T-helper 2 cell (primary cell): Measurements from ENCODE around the gene PARP12.

ENCODE experiments used
- DNase-seq, 5 experiments: peaks; one replicate each; pipeline versions ENCODE4 v3.0.0 to v3.0.0-alpha.2; 2012 to 2022

Gene PARP12

GRCh38 chr7:139990142-139990535 lies 72.6 kb downstream of the PARP12 start:
- no peak for DNase-seq

DNA sequence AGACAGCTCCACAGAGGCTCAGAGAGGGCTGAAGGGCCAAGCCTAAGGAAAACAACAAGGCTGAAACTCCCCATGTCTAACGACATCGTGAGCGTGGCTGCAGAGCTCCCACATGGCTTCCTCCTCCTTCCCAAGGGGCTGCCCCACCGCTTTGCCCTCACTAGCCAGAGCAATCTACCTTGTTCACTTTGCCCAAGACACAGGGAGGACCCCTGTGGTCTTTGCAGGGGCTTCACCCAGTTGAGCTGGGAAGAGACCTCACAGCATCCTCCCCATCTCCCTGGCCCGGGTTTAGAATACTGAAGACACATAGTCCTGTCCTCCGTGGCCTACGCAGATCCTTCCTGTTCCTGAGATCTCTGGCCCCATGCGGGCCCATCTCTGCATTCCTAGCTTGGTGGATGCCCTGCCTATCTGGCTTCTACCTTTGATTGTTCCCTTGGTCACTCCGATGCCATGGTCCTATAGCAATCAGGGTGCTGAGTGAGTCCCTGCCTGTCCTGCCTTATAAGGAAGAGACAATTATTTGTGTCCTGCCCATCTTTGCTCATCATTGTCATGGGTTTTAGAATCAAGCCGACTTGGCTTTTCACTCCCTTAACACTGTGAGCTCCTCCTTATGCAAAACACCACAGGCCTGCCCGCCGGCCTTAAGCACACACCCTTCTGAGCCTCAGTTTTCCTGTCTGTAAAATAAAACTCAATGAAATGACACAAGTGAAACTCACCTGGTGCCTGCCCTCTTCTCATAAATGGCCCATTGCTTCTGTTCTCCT lies 73.2 kb downstream of the PARP12 start:
- no peak for DNase-seq

DNA sequence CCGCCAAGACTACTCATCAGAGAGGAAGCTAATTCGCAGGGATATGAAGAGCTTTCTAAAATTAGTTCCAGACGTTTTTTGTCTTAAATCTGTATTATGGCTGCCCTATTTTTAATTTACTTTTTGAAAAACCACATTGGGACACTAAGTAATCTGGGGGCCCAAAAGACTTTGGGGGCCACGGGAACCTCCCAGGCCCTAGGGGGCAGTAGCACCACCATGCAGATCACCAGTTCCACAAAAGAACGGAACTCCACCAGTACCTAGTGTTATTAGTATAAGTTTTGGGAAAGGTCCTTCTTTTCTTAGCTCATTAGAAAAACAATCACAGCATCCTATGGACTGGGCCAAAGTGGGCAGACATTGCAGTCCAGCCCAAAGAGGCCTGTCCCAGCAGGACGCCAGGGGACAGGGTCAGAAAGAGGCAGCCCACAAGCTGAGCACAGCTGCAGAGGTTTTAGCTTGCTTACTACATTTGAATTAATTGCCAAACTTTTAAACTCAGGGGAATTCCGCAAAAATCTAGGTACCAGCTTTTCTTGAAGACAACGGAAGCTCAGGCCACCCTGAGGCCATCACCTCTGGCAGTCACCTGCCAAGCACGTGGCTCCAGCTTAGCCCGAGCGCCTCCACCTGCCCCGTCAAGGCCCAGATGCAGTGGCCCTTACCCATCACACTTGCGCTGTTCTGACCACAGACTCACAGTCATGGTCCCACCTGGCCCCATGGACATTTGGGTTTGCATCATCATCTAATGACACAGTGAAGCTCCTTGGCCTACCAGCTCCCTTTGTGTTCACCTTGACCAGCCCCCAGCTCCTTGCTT lies 74.8 kb downstream of the PARP12 start:
- DNase-seq = no peak

GRCh38 chr7:139985811-139986210 lies 76.9 kb downstream of the PARP12 start:
- no peak for DNase-seq

DNA sequence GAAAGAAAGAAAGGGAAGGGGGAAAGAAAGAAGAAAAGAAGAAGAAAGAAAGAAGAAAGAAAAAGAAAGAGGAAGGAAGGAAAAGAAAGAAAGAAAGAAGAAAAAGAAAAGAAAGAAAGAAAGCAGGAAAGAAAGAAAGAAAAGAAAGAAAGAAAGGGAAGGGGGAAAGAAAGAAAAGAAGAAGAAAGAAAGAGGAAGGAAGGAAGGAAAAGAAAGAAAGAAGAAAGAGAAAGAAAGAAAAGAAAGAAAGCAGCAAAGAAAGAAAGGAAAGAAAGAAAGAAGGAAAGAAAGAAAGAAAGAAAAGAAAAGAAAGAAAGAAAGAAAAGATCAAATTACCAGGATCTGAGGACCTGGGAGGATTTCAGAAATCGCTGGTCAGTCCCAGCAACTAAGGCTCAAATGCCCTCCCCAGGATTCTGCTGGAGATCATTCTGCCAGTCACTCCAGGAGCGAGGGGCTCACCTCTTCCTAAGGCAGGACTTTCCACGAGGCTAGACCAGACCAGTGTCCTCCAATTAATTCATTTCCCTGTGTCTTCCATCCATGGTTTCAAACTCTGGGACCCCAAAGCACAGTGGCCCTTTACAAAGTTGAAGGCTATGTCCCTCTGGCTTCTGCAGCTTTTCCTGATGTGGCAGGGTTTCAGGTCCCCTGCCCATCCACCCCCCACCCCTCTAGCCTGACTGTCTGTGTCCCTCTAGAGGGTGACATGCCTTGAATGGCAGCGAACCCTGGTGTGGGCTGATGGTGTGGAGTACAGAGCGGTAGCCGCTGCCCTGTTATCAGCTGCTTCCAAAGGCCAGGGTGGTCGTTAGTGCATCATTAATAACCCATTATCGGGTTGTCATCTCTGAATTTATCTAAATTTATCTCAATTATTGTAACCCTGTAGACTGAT lies 77.9 kb downstream of the PARP12 start:
- no peak for DNase-seq

DNA sequence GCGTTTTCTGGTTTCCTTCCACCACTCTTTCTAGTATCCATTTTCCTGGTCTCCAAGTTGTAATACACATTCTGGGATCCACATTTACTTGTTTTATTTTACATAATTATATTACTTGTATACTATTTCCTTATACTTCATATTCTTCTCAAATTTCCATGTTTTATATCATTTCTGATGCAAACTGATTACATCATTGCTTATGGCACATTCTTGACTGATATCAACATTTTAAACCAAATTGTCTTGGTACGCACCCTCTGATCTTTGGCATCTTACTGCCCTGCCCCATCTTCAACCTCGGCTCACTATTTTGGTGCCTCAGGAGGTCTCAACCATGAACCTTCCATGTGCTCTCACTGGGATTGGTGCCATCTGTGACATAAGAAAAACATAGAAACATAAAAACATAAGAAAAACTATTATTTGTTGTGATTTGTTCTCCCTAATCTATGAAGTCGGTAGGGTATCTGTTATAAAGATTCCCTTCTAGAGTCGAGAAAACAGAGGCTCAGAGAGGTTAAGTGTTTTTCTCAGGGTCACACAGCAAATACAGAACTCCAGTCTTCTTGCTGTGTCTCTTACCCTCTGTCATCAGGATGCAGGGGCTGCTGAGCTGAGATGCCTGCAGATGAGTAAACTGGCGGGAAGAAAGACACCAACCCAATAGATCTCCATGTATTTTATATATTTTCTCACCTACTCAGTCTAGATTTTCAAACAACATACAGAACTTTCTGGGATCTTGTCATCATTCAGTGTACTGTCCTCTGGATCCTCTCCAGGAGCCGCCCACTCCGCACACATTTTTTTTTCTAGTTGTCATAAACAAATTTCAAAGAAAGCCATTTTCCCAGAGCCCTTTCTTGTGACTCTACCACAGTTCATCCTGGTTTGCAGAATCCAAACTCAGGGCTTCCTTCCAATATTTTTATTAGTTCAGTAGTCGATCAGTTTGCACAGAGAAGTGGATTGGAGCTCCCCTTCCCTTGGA lies 79.5 kb downstream of the PARP12 start:
- no peak for DNase-seq

DNA sequence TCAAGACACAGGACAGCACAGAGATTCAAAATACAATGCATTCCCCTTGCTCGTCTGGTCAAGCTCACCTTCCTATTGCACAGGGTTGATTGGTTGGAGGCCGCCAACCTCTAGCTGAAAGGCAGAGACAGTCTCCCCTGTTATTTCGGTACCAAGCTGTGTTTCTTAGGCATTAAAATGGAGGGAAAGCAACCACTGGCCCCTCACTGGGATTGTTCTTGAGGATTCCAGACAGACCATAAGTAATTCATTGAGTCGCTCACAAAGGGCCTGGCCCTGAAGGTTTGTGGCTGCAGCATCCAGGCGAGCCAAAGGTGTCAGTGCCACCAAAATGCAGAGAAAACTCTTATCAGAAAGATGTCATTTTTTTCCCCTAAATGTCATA lies 81.2 kb downstream of the PARP12 start:
- DNase-seq = no peak

DNA sequence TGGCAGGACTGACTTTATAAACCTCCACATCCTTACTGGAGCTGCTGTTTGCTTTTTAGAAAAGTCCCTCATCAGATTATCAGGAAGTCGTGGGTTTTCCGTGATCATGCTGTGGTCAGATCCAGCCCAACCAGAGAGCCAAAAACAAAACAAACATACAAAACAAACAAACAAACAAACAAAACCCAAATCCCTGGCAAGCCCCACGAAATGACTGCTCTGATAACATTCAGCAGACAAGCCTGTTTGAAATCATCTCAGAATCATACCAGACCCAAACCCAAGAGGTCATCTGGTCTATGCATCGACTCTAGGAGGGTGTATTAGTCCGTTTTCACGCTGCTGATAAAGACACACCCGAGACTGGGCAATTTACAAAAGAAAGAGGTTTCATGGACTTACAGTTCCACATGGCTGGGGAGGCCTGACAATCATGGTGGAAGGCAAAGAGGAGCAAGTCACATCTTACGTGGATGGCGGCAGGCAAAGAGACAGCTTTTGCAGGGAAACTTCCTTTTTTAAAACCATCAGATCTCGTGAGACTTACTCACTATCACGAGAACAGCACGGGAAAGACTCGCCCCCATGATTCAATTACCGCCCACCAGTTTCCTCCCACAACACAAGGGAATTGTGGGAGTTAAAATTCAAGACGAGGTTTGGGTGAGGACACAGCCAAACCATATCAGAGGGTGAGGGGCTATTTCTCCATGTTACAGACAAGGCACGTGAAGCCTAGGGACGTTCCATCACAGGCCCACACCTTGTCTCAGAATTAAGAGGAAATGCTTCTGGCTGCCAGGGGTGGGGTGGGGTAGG lies 85.7 kb downstream of the PARP12 start:
- DNase-seq = peak in 1 of 5 experiments; percentile 10

- no peak for DNase-seq
Observed at GRCh38 chr7:139976055-139976837, 86.5 kb downstream of the PARP12 start.

GRCh38 chr7:139974179-139974811 lies 88.5 kb downstream of the PARP12 start:
- no peak for DNase-seq
